Activated CD4-positive, alpha-beta T cell treated with anti-CD3 and anti-CD28 coated beads, Interleukin-2, amount 10 ng/mL, durations not matched to agents 7 days and 5 days (primary cell): ENCODE data around the gene ITK. TPM values are rescaled to one million over a fixed set of nuclear protein-coding genes. Genes with fewer than 3 reads are reported as not detected.

Experiments
- CTCF ChIA-PET: fragments of 350-600 bp; sonication (Branson Sonifier 250); formaldehyde crosslinking; loops from one replicate; lab custom pipeline; 2021; ENCODE audit warnings: antibody characterized with exemption; lab: Charles Lee
- POLR2A ChIA-PET: fragments of 350-600 bp; sonication (Branson Sonifier 250); formaldehyde crosslinking; loops from one replicate; lab custom pipeline; 2021; ENCODE audit warnings: antibody characterized with exemption; lab: Charles Lee
- DNase-seq: peaks from one replicate; pipeline ENCODE4 v3.0.0-alpha.2; 2020
- H3K27ac Mint-ChIP-seq: one replicate; pipeline ENCODE4 v1.8.0; 2021; ENCODE audit warnings: mild to moderate bottlenecking, moderate library complexity, mixed read lengths
- H3K27me3 Mint-ChIP-seq: one replicate; pipeline ENCODE4 v1.8.0; 2021; ENCODE audit warnings: mixed read lengths
- H3K36me3 Mint-ChIP-seq: one replicate; pipeline ENCODE4 v1.8.0; 2021; ENCODE audit warnings: low read depth, mixed read lengths
- H3K4me1 Mint-ChIP-seq: one replicate; pipeline ENCODE4 v1.8.0; 2021; ENCODE audit warnings: mixed read lengths
- H3K4me3 Mint-ChIP-seq: one replicate; pipeline ENCODE4 v1.8.0; 2021; ENCODE audit warnings: mild to moderate bottlenecking, moderate library complexity, mixed read lengths
- H3K9me3 Mint-ChIP-seq: one replicate; pipeline ENCODE4 v1.8.0; 2021; ENCODE audit warnings: mixed read lengths
- total RNA-seq, 2 experiments: library from RNA; stranded (reverse); gene quantifications; one replicate each; pipeline ENCODE4 v1.2.3, GENCODE V29; 2021

The ITK gene
- total RNA-seq, 2 experiments from 2014 or later: 258 to 306 TPM

DNA sequence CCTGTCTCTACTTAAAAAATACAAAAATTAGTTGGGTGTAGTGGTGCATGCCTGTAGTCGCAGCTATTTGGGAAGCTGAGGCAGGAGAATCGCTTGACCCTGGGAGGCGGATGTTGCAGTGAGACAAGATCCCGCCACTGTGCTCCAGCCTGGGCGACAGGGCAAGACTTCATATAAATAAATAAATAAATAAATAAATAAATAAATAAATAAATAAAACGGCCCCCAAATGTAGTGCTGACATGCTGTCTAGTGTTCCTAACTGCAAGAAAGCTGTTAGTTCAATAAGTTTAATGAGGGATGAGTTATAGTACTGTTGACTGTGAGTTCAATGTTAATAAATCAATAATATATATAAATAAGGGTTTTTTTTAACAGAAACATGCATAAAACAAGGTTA lies 77.8 kb downstream of the ITK start:
- Mint-ChIP-seq H3K36me3 (peaks cover 48% of the 10 kb centered on the region), H3K27me3 (no peaks in the 10 kb centered on the region), H3K4me1 (peaks cover 77% of the 10 kb centered on the region), H3K4me3 (no peak overlapping the region), H3K27ac (no peak overlapping the region), H3K9me3 (peaks cover 2% of the 10 kb centered on the region)
- POLR2A ChIA-PET: no interaction called here
- no peak for DNase-seq
- CTCF ChIA-PET: interaction anchor here (1.5 kb wide), 1 partner anchor 41 kb away, joined by 4 read pairs; no protein-coding TSS in a partner anchor

DNA sequence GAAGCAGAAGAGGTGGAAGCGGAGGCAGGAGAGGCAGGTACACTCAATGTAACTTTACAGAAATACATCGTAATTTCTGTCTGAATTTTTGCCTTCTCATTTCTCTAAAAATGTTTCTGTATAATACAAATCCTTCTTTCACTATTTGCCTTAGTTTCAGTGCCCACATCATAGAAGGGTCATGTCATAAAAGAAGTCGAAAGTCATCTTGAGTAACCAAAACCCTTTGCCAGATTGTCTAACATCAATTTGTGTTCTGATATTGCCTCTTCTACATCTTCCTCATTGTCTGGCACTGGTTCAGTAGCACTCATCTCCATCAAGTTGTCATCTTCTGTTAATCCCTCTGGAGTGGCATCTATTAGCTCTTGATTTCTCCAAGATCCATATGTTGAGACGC lies 79.1 kb downstream of the ITK start:
- Mint-ChIP-seq H3K9me3 (peaks cover under 1% of the 10 kb centered on the region), H3K27me3 (no peaks in the 10 kb centered on the region), H3K4me1 (peaks cover 78% of the 10 kb centered on the region), H3K36me3 (peaks cover 37% of the 10 kb centered on the region), H3K4me3 (no peak overlapping the region), H3K27ac (no peak overlapping the region)
- ChIA-PET CTCF (interaction anchor here (1.5 to 2.5 kb wide), 3 partner anchors 13 to 110 kb away, joined by 3 to 12 read pairs (median 6); no protein-coding TSS in a partner anchor), POLR2A (no interaction called here)
- DNase-seq: no peak

DNA sequence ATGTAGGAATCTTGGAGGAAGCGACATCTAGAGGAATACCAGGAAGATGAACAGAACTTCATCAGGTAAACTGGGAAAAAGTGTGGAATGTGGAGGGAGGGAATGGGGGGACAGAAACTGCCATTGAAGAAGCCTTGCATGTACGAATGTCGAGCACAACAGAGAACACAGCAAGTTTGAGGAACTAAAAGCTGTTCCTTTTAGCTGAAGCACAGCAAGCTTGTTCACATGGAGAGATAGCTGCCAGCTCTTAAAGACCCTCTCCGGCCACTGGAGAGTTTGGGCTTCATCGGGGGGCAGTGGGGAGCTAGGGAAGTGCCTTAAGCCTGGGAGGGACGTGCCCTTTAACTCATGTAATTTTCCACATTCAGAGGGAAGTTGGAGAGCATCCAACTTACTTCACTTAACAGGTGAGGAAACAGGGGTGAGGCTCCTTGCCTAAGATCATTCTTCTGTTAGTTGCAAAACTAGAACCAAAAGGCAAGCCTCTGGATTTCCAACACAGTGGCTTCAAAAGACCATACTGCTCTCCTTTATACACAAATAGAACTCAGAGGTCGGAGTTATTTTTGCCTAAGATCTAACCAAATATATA lies 83.0 kb downstream of the ITK start:
- Mint-ChIP-seq H3K4me3 (no peak overlapping the region), H3K4me1 (peaks cover 67% of the 10 kb centered on the region), H3K27me3 (no peaks in the 10 kb centered on the region), H3K27ac (no peak overlapping the region), H3K36me3 (peaks cover 30% of the 10 kb centered on the region), H3K9me3 (no peaks in the 10 kb centered on the region)
- ChIA-PET POLR2A (interaction anchor here (0.7 to 0.9 kb wide), 2 partner anchors 42 to 70 kb away, joined by 3 read pairs; no protein-coding TSS in a partner anchor), CTCF (interaction anchor here (0.7 to 3.9 kb wide), 9 partner anchors 8 to 480 kb away, joined by 3 to 24 read pairs (median 4); partner anchors contain the start of gene LSM11)
- DNase-seq: no peak

DNA sequence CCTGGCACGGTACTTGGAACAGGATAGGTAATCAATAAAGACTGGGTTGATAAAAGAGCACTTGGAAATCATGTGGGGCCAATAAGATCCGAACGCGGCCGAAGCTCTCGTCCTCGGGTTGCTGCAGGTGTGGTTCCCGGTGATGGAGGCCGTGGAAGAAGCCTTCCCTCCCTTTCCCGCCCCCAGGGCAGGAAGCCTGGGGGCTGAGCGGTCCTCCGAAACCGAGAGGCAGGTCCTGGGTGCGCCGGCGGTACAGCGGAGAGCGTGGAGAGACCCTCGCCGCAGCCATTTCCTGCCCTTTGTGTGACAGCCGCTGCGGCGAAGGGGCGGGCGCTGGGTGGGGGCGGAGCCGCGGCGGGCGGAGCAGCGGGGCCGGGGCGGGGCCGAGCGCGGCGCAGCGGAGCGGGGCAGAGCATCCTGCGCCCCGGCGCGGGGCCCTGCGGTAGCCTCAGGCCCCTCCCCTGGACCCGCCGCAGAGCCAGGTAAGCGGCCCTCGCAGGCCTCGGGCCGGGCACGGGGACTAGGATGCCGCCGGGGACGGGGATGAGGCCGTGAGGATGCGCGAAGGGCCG lies 85.2 kb downstream of the ITK start, which contains the start of gene CYFIP2:
CYFIP2 (plus strand) TSS at position 410 of the 572 bp plus-strand sequence. CDS start 19,239 bp downstream, outside the sequence.
- Mint-ChIP-seq H3K36me3 (peaks cover 51% of the 10 kb centered on the region), H3K9me3 (no peaks in the 10 kb centered on the region), H3K4me3 (peak within 1 kb of the TSS; percentile 97), H3K4me1 (peaks cover 71% of the 10 kb centered on the region), H3K27ac (peak within 1 kb of the TSS; percentile 98), H3K27me3 (no peaks in the 10 kb centered on the region)
- peak; percentile 90 for DNase-seq
- ChIA-PET POLR2A (interaction anchor here (0.7 kb wide), 1 partner anchor 47 kb away, joined by 3 read pairs; no protein-coding TSS in a partner anchor), CTCF (interaction anchor here (0.8 to 3.9 kb wide), 2 partner anchors 13 to 117 kb away, joined by 3 to 24 read pairs; no protein-coding TSS in a partner anchor)

DNA sequence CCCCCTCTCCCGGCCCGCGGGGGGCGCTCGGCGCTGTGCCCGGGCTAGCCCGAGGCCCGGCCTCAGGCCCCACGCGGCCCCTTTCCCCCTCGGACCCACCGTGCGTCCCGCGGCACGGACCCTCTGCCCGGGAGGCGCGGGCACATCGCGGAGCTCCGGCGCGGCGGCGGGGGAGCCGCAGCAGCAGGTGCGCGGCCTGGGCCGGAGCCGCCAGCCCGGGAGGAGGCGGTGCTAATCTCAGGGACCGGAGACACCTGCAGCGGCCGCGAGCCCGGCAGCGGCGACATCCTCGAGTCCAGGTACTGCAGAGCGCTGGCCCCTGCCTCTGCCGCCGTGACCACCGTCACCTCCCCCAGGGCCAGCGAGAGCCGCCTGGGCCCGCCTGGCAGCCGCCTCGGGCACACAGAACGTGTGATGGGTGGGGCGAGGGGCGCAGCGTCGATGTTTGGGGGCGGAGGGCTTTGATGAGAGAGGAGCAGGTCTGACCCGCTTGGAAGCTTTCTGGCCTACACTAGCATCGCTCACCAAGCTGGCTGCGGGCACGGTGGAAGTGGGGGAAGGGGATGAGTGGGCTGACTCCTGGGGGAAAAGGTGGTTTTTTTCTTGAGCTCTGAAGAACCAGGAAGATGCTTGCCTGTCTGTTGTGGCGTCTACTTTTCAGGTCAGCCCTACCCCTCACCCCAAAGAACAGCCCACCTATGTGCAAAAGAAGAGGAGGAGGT lies 85.8 kb downstream of the ITK start:
- peaks cover 53% of the 10 kb centered on the region for H3K36me3 Mint-ChIP-seq
- peak; percentile 66 for DNase-seq
- no peaks in the 10 kb centered on the region for H3K27me3 Mint-ChIP-seq
- H3K4me3 Mint-ChIP-seq: peak overlapping the region; percentile 97
- ChIA-PET POLR2A (interaction anchor here (0.6 to 0.7 kb wide), 2 partner anchors 37 to 47 kb away, joined by 3 read pairs; no protein-coding TSS in a partner anchor), CTCF (interaction anchor here (0.7 to 3.2 kb wide), 4 partner anchors 12 to 99 kb away, joined by 3 to 21 read pairs (median 4); no protein-coding TSS in a partner anchor)
- H3K4me1 Mint-ChIP-seq: peaks cover 71% of the 10 kb centered on the region
- peak overlapping the region; percentile 96 for H3K27ac Mint-ChIP-seq
- H3K9me3 Mint-ChIP-seq: no peaks in the 10 kb centered on the region

DNA sequence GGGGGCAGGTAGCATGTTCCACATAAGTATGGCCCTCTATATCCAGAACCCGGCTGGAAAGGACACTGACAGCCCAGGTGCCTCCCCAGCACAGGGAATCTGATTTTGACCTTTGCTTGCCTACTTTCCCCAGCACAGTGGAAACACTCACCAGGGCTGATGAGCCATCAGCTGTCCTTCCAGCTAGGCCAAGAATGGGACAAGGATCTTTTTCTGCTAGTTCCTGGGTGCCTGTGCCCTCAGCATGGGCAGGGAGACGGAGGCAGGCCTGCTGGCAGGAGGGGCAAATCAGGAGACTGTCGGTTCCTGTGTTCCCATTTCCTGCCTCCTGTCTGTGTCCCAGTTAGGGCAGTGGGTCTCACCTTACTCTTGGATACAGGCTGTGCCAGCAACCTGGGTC lies 86.4 kb downstream of the ITK start:
- H3K27ac Mint-ChIP-seq: peak overlapping the region; percentile 96
- ChIA-PET CTCF (interaction anchor here (0.7 to 3.2 kb wide), 5 partner anchors 12 to 118 kb away, joined by 3 to 21 read pairs (median 4); no protein-coding TSS in a partner anchor), POLR2A (interaction anchor here (0.6 kb wide), 1 partner anchor 37 kb away, joined by 3 read pairs; no protein-coding TSS in a partner anchor)
- peaks cover 76% of the 10 kb centered on the region for H3K4me1 Mint-ChIP-seq
- peak overlapping the region; percentile 97 for H3K4me3 Mint-ChIP-seq
- peaks cover 56% of the 10 kb centered on the region for H3K36me3 Mint-ChIP-seq
- H3K27me3 Mint-ChIP-seq: no peaks in the 10 kb centered on the region
- DNase-seq: no peak
- H3K9me3 Mint-ChIP-seq: no peaks in the 10 kb centered on the region

DNA sequence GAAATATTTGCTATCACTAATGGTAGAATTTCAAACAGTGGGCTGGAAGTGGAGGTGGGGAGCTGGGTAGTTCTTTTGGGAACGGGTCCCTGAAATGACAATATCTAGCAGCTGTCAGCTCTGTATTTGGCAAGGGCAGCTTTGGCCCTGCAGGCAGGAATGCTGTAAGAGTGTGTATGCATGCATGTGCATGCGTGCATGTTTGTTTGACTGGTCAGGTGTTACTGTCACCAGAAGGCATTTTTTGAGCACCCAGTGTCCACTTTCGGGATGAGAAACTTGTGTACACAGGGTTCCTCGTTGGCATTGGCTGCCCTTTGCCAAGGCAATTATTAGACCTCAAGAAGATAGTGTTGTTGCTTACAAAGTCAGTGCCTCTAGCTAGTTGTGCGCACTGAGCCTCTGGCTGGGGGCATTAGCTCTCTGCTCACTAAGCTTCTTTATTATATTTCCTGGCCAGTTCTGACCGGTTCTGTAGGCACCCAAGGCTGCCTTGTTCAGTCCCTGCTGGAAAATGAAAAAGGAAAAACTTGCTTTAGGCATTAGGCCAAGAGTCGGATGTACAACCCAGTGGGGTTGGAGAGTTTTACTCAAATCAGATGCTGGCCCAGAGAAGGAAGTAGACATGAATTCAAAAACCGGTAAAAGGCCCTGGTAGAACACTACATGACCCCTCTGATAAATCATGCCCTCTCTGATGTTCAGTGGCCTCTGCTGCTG lies 87.3 kb downstream of the ITK start:
- no peak for DNase-seq
- H3K9me3 Mint-ChIP-seq: no peaks in the 10 kb centered on the region
- H3K27me3 Mint-ChIP-seq: no peaks in the 10 kb centered on the region
- H3K4me3 Mint-ChIP-seq: peak overlapping the region; percentile 97
- H3K27ac Mint-ChIP-seq: peak overlapping the region; percentile 96
- POLR2A ChIA-PET: interaction anchor here (0.6 kb wide), 1 partner anchor 83 kb away, joined by 7 read pairs; no protein-coding TSS in a partner anchor
- CTCF ChIA-PET: interaction anchor here (0.9 to 3.2 kb wide), 9 partner anchors 14 to 119 kb away, joined by 3 to 21 read pairs (median 4); partner anchors contain the start of gene ITK
- H3K36me3 Mint-ChIP-seq: peaks cover 58% of the 10 kb centered on the region
- H3K4me1 Mint-ChIP-seq: peaks cover 81% of the 10 kb centered on the region

DNA sequence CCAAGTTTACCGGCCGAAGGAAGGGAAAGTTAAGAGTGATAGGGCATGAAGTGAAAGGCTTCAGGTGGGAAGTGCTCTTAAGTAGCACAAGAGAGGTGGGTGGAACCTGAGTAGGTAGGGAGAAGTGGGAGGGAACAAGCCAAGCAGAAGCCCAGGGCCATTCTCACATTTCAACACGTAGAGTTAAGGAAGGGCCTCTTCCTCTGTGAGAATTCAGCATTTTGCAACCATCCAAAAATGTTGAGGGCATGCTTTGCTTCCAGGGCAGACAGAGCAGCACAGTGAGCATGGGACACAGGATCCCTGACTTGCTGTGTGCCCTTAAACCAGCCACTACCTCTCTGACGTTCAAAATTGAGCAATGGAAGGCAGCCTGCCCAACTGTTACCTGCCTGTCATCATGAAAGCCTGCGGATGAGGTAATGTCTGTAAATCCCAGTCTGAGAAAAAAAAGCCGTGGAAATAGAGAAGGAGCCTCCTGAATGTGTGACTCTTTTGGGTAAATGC lies 88.6 kb downstream of the ITK start:
- Mint-ChIP-seq H3K27ac (peak overlapping the region; percentile 97), H3K4me1 (peaks cover 81% of the 10 kb centered on the region), H3K9me3 (no peaks in the 10 kb centered on the region), H3K27me3 (no peaks in the 10 kb centered on the region), H3K36me3 (peaks cover 63% of the 10 kb centered on the region), H3K4me3 (peak overlapping the region; percentile 97)
- CTCF ChIA-PET: interaction anchor here (0.9 to 3.2 kb wide), 2 partner anchors 15 to 34 kb away, joined by 3 to 21 read pairs; no protein-coding TSS in a partner anchor
- DNase-seq: peak; percentile 40
- POLR2A ChIA-PET: no interaction called here

DNA sequence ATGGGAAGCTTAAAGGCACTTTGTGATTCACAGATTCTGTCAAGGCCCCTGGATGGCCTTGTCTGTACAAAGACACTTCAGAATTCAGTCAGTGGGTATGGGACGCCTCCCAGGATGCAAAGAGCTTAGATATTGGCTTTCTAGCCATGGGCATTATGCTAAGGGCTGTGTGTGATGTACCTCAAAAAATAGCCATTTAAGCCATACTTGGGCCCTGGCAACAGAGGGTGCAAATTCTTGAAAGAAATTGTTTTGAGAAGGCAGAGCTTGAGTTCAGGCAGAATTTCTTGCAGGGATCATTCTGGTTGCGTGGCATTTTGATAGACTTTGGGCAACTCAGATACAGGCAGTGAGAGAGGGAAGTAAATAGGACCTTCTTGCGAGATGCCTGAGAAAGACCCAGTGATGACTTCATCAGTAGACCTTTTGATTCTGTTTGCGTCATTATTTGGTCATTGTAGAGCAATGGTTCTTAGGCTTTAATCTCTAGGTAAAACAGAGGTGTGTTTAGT lies 89.2 kb downstream of the ITK start:
- Mint-ChIP-seq H3K27me3 (no peaks in the 10 kb centered on the region), H3K4me3 (peak overlapping the region; percentile 97), H3K4me1 (peaks cover 80% of the 10 kb centered on the region), H3K27ac (peak overlapping the region; percentile 97), H3K9me3 (no peaks in the 10 kb centered on the region), H3K36me3 (peaks cover 67% of the 10 kb centered on the region)
- ChIA-PET POLR2A (no interaction called here), CTCF (interaction anchor here (0.9 kb wide), 1 partner anchor 34 kb away, joined by 3 read pairs; no protein-coding TSS in a partner anchor)
- no peak for DNase-seq

DNA sequence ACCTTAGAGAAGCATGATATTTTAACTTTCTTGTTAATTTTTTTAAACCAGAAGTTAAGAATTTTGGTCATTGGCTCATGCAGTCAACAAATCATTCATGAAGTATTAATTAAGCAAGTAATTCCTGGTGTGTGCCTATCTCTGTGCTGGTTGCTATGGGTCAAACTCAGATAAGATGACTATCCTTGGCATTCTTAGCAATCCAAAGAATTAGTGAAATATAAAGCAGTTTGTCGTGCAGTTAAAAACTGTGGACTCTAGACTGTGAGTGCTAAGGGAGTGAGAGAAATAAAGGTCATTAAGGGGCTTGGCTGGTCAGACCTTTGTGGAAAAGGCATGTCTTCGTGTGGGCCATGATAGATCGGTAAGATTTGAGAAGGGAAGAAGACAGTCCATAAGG lies 90.1 kb downstream of the ITK start:
- Mint-ChIP-seq H3K27ac (peak overlapping the region; percentile 97), H3K4me3 (peak overlapping the region; percentile 97), H3K4me1 (peaks cover 75% of the 10 kb centered on the region), H3K27me3 (no peaks in the 10 kb centered on the region), H3K36me3 (peaks cover 69% of the 10 kb centered on the region), H3K9me3 (no peaks in the 10 kb centered on the region)
- DNase-seq: no peak
- POLR2A ChIA-PET: no interaction called here
- CTCF ChIA-PET: interaction anchor here (0.7 to 2.6 kb wide), 2 partner anchors 54 to 122 kb away, joined by 3 to 9 read pairs; no protein-coding TSS in a partner anchor

DNA sequence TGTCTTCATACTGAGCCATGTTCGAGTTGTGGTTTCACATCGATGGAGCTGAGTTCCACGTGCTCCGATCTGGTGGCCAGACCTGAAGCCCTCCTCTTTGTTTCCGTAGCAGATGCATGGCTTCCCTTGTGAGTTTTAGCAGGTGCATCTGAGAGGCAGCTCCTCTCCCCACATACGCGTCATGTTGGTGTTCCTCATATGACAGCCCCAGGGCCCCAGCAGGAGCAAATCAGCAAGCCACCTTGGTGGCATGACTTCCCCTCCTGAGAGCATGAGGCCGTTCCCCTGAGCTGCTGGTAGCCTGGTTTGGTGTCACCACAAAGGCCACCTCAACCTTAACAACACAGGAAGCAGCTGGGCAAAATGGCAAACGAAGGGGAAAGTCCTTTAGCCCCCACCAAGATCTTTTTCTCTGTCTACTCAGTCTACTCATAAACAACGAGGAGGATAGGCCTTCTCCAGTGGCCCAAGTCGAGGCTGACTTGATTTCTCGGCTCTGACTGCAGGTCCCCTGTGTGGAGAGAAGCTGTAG lies 91.2 kb downstream of the ITK start:
- peak; percentile 96 for DNase-seq
- H3K4me1 Mint-ChIP-seq: peaks cover 85% of the 10 kb centered on the region
- H3K27ac Mint-ChIP-seq: peak overlapping the region; percentile 97
- no peaks in the 10 kb centered on the region for H3K27me3 Mint-ChIP-seq
- POLR2A ChIA-PET: interaction anchor here (0.7 to 2.2 kb wide), 3 partner anchors 85 to 244 kb away, joined by 3 to 7 read pairs (median 4); partner anchors contain the start of gene MED7
- H3K4me3 Mint-ChIP-seq: peak overlapping the region; percentile 97
- CTCF ChIA-PET: interaction anchor here (0.7 to 3.4 kb wide), 11 partner anchors 9 to 352 kb away, joined by 3 to 26 read pairs (median 5); no protein-coding TSS in a partner anchor
- peaks cover 73% of the 10 kb centered on the region for H3K36me3 Mint-ChIP-seq
- H3K9me3 Mint-ChIP-seq: no peaks in the 10 kb centered on the region
